ENCODE results near the gene OLA1. TPM values are rescaled to one million over a fixed set of nuclear protein-coding genes. Genes with fewer than 3 reads are reported as not detected.
"Not testable (repeated sequence)": the region's sequence is repeated elsewhere in the genome, so short reads cannot be mapped to it uniquely, and the experiment has no call there.

The OLA1 gene
- total RNA-seq, 1 experiment from 2014 or later: 263 TPM

DNA sequence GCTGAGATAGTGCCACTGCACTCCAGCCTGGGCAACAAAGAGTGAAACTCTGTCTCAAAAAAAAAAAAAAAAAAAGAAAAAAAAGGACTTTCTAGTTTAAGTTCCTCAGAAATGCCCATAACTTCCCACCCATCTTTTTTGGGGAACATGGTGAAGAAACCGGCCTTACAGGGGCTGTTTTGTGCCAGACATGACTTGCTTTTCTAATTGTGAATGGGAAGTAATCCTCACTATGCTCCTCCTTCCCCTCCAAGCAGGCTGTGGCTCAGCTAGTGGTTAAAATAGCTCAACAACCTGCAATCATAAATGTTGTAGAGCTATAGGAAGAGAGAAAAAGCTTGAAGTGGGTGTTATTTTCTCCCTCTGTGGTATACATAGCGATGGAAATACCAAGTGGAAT, 34.1 kb upstream of the OLA1 start:
- ChIA-PET CTCF (interaction anchor here (0.7 kb wide), 1 partner anchor 425 kb away, joined by 4 read pairs; no protein-coding TSS in a partner anchor), POLR2A (ENCODE audit: unreplicated experiment) (interaction anchor here (0.6 kb wide), 1 partner anchor 18 kb away, joined by 3 read pairs; no protein-coding TSS in a partner anchor)
- no peak overlapping the region for H2AFZ ChIP-seq

DNA sequence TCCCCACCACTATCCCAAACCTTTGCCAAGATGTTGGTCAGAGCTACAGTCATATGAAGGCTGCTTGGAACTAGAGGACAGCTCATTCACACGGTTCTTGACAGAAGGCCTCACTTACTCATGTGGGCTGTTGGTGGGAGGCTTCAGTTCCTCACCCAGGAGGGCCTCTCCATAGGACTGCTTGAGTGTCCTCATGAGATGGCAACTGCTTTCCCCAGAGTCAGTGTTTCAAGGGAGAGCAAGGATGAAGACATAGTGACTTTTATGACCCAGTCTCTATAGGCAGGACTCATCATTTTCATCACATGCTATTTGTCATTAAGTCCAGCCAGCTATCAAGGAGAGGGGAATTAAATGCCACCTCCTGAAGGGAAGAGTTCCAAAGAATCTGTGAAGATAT, 33.4 kb upstream of the OLA1 start:
- no TSS peak for BruUV-seq (replicated peaks)

More for the DNA sequence above, 34.1 kb upstream of the OLA1 start:
- DNase-seq: peak in 1 of 2 experiments; percentile 0
- Histone ChIP-seq H3F3A (ENCODE audit: insufficient read depth, low read depth) (no peaks in the 10 kb centered on the region), H3K9me2 (ENCODE audit: insufficient read depth) (no peaks in the 10 kb centered on the region), H3K9me3 (ENCODE audit: insufficient read depth, low read depth) (no peaks in the 10 kb centered on the region), H3K4me1 (replicated peaks; ENCODE audit: insufficient read depth) (no peaks in the 10 kb centered on the region), H3K27me3 (ENCODE audit: insufficient read depth, low read depth) (no peaks in the 10 kb centered on the region), H3K4me3 (no peak overlapping the region), H3K79me2 (ENCODE audit: low read depth) (no peaks in the 10 kb centered on the region), H4K20me1 (ENCODE audit: insufficient read depth) (no peaks in the 10 kb centered on the region), H3K4me2 (no peak overlapping the region), H3K36me3 (ENCODE audit: low read depth) (no peaks in the 10 kb centered on the region), H3K27ac (no peak overlapping the region)
- TF ChIP-seq EZH2 (IDR thresholded peaks at IDR 0.05; ENCODE audit: low read depth): no peak
- TF ChIP-seq, protein P1, sequence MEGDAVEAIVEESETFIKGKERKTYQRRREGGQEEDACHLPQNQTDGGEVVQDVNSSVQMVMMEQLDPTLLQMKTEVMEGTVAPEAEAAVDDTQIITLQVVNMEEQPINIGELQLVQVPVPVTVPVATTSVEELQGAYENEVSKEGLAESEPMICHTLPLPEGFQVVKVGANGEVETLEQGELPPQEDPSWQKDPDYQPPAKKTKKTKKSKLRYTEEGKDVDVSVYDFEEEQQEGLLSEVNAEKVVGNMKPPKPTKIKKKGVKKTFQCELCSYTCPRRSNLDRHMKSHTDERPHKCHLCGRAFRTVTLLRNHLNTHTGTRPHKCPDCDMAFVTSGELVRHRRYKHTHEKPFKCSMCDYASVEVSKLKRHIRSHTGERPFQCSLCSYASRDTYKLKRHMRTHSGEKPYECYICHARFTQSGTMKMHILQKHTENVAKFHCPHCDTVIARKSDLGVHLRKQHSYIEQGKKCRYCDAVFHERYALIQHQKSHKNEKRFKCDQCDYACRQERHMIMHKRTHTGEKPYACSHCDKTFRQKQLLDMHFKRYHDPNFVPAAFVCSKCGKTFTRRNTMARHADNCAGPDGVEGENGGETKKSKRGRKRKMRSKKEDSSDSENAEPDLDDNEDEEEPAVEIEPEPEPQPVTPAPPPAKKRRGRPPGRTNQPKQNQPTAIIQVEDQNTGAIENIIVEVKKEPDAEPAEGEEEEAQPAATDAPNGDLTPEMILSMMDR (conservative IDR thresholded peaks at IDR 0.05): no peak
- intact Hi-C loops (cut with micrococcal nuclease; ENCODE audit: unreplicated experiment): no loop called here
- BruUV-seq (replicated peaks): no TSS peak

DNA sequence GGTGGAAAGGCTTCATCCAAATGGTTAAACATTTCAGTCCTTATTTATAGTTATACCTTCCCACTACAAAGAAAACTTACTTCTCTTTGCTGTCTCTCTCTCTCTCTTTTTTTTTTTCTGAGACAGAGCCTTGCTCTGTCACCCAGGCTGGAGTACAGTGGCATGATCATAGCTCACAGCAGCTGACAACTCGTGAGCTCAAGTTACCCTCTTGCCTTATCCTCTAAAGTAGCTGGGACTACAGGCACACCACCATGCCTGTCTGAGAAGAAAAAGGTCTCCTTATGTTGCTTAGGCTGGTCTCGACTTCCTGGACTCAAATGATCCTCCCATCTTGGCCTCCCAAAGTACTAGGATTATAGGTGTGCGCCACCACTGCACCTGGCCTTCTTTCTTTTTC, 32.3 kb upstream of the OLA1 start:
- Histone ChIP-seq H3K27ac (no peak overlapping the region), H3K4me2 (no peak overlapping the region), H3K79me2 (ENCODE audit: low read depth) (no peaks in the 10 kb centered on the region), H3K36me3 (ENCODE audit: low read depth) (no peaks in the 10 kb centered on the region), H3K9me2 (ENCODE audit: insufficient read depth) (no peaks in the 10 kb centered on the region), H2AFZ (no peak overlapping the region), H3K9me3 (ENCODE audit: insufficient read depth, low read depth) (no peaks in the 10 kb centered on the region), H4K20me1 (ENCODE audit: insufficient read depth) (no peaks in the 10 kb centered on the region), H3K4me1 (replicated peaks; ENCODE audit: insufficient read depth) (no peaks in the 10 kb centered on the region), H3K27me3 (ENCODE audit: insufficient read depth, low read depth) (no peaks in the 10 kb centered on the region), H3F3A (ENCODE audit: insufficient read depth, low read depth) (no peaks in the 10 kb centered on the region), H3K4me3 (no peak overlapping the region)
- CTCF ChIA-PET: no interaction called here
- intact Hi-C loops (cut with micrococcal nuclease; ENCODE audit: unreplicated experiment): no loop called here
- POLR2A ChIA-PET (ENCODE audit: unreplicated experiment): interaction anchor here (0.7 kb wide), 1 partner anchor 1411 kb away, joined by 6 read pairs; no protein-coding TSS in a partner anchor
- TF ChIP-seq EZH2 (IDR thresholded peaks at IDR 0.05; ENCODE audit: low read depth): no peak
- TF ChIP-seq, protein P1 (conservative IDR thresholded peaks at IDR 0.05): no peak
- no TSS peak for BruUV-seq (replicated peaks)
- no peak for DNase-seq

More for the DNA sequence above, 33.4 kb upstream of the OLA1 start:
- Histone ChIP-seq H3K27ac (no peak overlapping the region), H3K79me2 (ENCODE audit: low read depth) (no peaks in the 10 kb centered on the region), H3K27me3 (ENCODE audit: insufficient read depth, low read depth) (no peaks in the 10 kb centered on the region), H2AFZ (no peak overlapping the region), H3F3A (ENCODE audit: insufficient read depth, low read depth) (no peaks in the 10 kb centered on the region), H3K4me1 (replicated peaks; ENCODE audit: insufficient read depth) (no peaks in the 10 kb centered on the region), H4K20me1 (ENCODE audit: insufficient read depth) (no peaks in the 10 kb centered on the region), H3K9me3 (ENCODE audit: insufficient read depth, low read depth) (no peaks in the 10 kb centered on the region), H3K9me2 (ENCODE audit: insufficient read depth) (no peaks in the 10 kb centered on the region), H3K36me3 (ENCODE audit: low read depth) (no peaks in the 10 kb centered on the region), H3K4me2 (no peak overlapping the region), H3K4me3 (no peak overlapping the region)
- DNase-seq: peak in 1 of 2 experiments; percentile 32
- intact Hi-C loops (cut with micrococcal nuclease; ENCODE audit: unreplicated experiment): no loop called here
- ChIA-PET CTCF (interaction anchor here (0.7 kb wide), 1 partner anchor 424 kb away, joined by 4 read pairs; no protein-coding TSS in a partner anchor), POLR2A (ENCODE audit: unreplicated experiment) (interaction anchor here (0.6 kb wide), 1 partner anchor 19 kb away, joined by 3 read pairs; no protein-coding TSS in a partner anchor)
- TF ChIP-seq, protein P1 (conservative IDR thresholded peaks at IDR 0.05): no peak
- no peak for TF ChIP-seq EZH2 (IDR thresholded peaks at IDR 0.05; ENCODE audit: low read depth)

DNA sequence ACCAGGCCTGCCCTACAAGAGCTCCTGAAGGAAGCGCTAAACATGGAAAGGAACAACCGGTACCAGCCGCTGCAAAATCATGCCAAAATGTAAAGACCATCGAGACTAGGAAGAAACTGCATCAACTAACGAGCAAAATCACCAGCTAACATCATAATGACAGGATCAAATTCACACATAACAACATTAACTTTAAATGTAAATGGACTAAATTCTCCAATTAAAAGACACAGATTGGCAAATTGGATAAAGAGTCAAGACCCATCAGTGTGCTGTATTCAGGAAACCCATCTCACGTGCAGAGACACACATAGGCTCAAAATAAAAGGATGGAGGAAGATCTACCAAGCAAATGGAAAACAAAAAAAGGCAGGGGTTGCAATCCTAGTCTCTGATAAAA, 21.9 kb upstream of the OLA1 start:
- POLR2A ChIA-PET (ENCODE audit: unreplicated experiment); H3K4me1 ChIP-seq (replicated peaks; ENCODE audit: insufficient read depth); H3K9me3 ChIP-seq (ENCODE audit: insufficient read depth, low read depth); DNase-seq; H3F3A ChIP-seq (ENCODE audit: insufficient read depth, low read depth); BruUV-seq (replicated peaks); H3K4me2 ChIP-seq; H3K9me2 ChIP-seq (ENCODE audit: insufficient read depth); CTCF ChIA-PET; H3K27me3 ChIP-seq (ENCODE audit: insufficient read depth, low read depth); H4K20me1 ChIP-seq (ENCODE audit: insufficient read depth); H3K4me3 ChIP-seq; H3K36me3 ChIP-seq (ENCODE audit: low read depth); H3K79me2 ChIP-seq (ENCODE audit: low read depth); H2AFZ ChIP-seq; H3K27ac ChIP-seq; intact Hi-C loops (cut with micrococcal nuclease; ENCODE audit: unreplicated experiment): not testable (repeated sequence)

All from PC-9 (cell line).